Gastroesophageal sphincter (tissue), 3 donors: ENCODE results near the gene MARK2.

Source experiments
- EP300 ChIP-seq: sonication (generic); formaldehyde crosslinking; IDR thresholded peaks from one replicate; pipeline ENCODE4 v1.6.1; 2017; ENCODE audit warnings: antibody characterized with exemption, mild to moderate bottlenecking
- POLR2A ChIP-seq, 2 donors: fragments of 450-650 bp; IDR thresholded peaks; one replicate each; pipeline ENCODE4 v1.6.1; 2017; ENCODE audit warnings: antibody characterized with exemption in 2 of 2, mild to moderate bottlenecking in 2 of 2, moderate library complexity in 1 of 2
- POLR2AphosphoS5 ChIP-seq: sonication (generic); formaldehyde crosslinking; IDR thresholded peaks from one replicate; pipeline ENCODE4 v1.6.1; 2017; ENCODE audit warnings: antibody characterized with exemption
- TF ChIP-seq, protein P1 (sequence below), 4 experiments: fragments of 200-600 bp in 2 of 4; fragments of 450-650 bp in 2 of 4; sonication (generic) in 1 of 4; IDR thresholded peaks; one replicate each; pipeline ENCODE4 v1.5.1; 2017 to 2019; ENCODE audit warnings: antibody characterized with exemption in 4 of 4, mild to moderate bottlenecking in 2 of 4, moderate library complexity in 2 of 4

DNA sequence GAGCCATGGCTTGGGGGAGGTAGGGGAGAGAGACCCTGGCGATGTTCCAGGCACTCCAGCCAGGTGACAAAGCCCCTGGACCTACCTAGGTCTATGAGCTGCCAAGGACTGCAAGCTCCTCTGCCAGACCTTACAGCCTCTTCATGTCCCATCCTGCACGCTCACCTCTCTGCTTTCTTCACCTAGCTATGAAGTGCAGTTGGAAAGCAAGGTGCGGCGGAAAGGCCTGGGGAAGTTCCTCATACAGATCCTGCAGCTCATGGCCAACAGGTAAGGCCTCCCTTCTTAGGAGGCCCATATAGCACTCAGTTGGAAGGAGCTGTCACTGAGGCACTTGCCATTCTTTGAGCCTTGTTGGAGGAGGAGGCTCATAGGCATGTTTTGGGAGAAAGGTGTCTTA is 113.7 kb downstream of the MARK2 start:
- TF ChIP-seq, protein P1, sequence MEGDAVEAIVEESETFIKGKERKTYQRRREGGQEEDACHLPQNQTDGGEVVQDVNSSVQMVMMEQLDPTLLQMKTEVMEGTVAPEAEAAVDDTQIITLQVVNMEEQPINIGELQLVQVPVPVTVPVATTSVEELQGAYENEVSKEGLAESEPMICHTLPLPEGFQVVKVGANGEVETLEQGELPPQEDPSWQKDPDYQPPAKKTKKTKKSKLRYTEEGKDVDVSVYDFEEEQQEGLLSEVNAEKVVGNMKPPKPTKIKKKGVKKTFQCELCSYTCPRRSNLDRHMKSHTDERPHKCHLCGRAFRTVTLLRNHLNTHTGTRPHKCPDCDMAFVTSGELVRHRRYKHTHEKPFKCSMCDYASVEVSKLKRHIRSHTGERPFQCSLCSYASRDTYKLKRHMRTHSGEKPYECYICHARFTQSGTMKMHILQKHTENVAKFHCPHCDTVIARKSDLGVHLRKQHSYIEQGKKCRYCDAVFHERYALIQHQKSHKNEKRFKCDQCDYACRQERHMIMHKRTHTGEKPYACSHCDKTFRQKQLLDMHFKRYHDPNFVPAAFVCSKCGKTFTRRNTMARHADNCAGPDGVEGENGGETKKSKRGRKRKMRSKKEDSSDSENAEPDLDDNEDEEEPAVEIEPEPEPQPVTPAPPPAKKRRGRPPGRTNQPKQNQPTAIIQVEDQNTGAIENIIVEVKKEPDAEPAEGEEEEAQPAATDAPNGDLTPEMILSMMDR (IDR thresholded peaks at IDR 0.05): no peak
- TF ChIP-seq POLR2A (IDR thresholded peaks at IDR 0.05) (no peak), EP300 (no peak), POLR2AphosphoS5 (no peak)
